H1 (cell line): ENCODE data around the gene TMEM187. TPM values are rescaled to one million over a fixed set of nuclear protein-coding genes. Genes with fewer than 3 reads are reported as not detected.

Source experiments
- CHD7 ChIP-seq: fragments of 300-600 bp; sonication (generic); IDR thresholded peaks from 2 replicates; pipeline ENCODE4 v1.7.1; 2012; ENCODE audit warnings: low read length, moderate library complexity, mild to moderate bottlenecking, inconsistent platforms; ENCODE audit not compliant: insufficient replicate concordance
- RAD21 ChIP-seq, 2 experiments: IDR thresholded peaks in 1 of 2; conservative IDR thresholded peaks in 1 of 2; 2 replicates each; pipeline ENCODE4 v1.6.1; 2011; ENCODE audit warnings: low read depth in 2 of 2, low read length in 2 of 2, improper control_type of control experiment in 1 of 2, inconsistent platforms in 1 of 2, mild to moderate bottlenecking in 1 of 2, moderate library complexity in 1 of 2
- SAP30 ChIP-seq: fragments of 300-600 bp; sonication (generic); IDR thresholded peaks from 2 replicates; pipeline ENCODE4 v1.7.1; 2012; ENCODE audit warnings: low read length, moderate library complexity, mild to moderate bottlenecking, inconsistent platforms; ENCODE audit not compliant: insufficient read depth, insufficient replicate concordance
- polyA plus RNA-seq, 7 experiments: library from polyadenylated mRNA; depleted of rRNA in 3 of 7; stranded (reverse) in 5 of 7; unstranded in 2 of 7; fragments of >200 nt in 5 of 7; fragments of 200-250 nt in 2 of 7; gene quantifications; 1 replicate in 5 of 7; 2 replicates in 1 of 7; 4 replicates in 1 of 7; pipeline versions ENCODE4 v1.2.1 to v1.2.3, GENCODE V29; 2011 to 2013; ENCODE audit warnings: missing spikeins in 2 of 7, mixed read lengths in 2 of 7
- total RNA-seq: library from RNA; stranded (reverse); fragmentation: NEBNext Ultra II Directional; extraction: Animal tissue kit (Norgen Biotek cat#: 25700); gene quantifications from 2 replicates; pipeline ENCODE4 v1.2.1, GENCODE V29; 2021

TMEM187 gene
- total and polyA plus RNA-seq, 2 of the 8 experiments (the other 6 are each of a cell fraction or from before 2014, with no cell fraction given): 5.0 to 14.5 TPM

- TF ChIP-seq CHD7 (no peak), RAD21 (IDR thresholded peaks at IDR 0.05 in 1 of 2, conservative IDR thresholded peaks at IDR 0.05 in 1 of 2; ENCODE audit: low read depth in 2 of 2, low read length in 2 of 2) (no peak), SAP30 (no peak)
- TF ChIP-seq, all 59 proteins: peak for 0
Observed at GRCh38 chrX:153969904-153970356, 2.6 kb upstream of the TMEM187 start (continued).
